Mucosa of descending colon (tissue), 3 donors: ENCODE results near the gene PTPRJ. TPM values are rescaled to one million over a fixed set of nuclear protein-coding genes. Genes with fewer than 3 reads are reported as not detected.

ENCODE experiments used
- ATAC-seq: fragments of 200-7000 bp; cut with Tn5 transposase; one replicate; pipeline ENCODE4 v1.9.1; 2020; ENCODE audit warnings: mild to moderate bottlenecking, moderate library complexity
- DNase-seq, 3 donors: peaks; one replicate each; pipeline ENCODE4 v3.0.0-alpha.2; 2020
- H3K36me3 ChIP-seq: fragments of 200-600 bp; one replicate; pipeline ENCODE4 v1.8.0; 2021; ENCODE audit warnings: low read depth, mild to moderate bottlenecking
- H3K4me1 ChIP-seq: fragments of 200-600 bp; one replicate; pipeline ENCODE4 v1.8.0; 2021; ENCODE audit warnings: low read depth, mild to moderate bottlenecking
- H3K4me3 ChIP-seq: fragments of 200-600 bp; one replicate; pipeline ENCODE4 v1.8.0; 2021; ENCODE audit warnings: mild to moderate bottlenecking
- H3K9me3 ChIP-seq: fragments of 200-600 bp; one replicate; pipeline ENCODE4 v1.8.0; 2021; ENCODE audit warnings: mild to moderate bottlenecking
- CTCF ChIP-seq: fragments of 200-600 bp; IDR thresholded peaks from one replicate; pipeline ENCODE4 v1.8.0; 2022; ENCODE audit warnings: antibody characterized with exemption, mild to moderate bottlenecking
- intact Hi-C, 2 donors: fragments of 100-400 bp; cut with DNase I in 1 of 2; cut with micrococcal nuclease in 1 of 2; formaldehyde crosslinking; loops; one replicate each; pipeline versions ENCODE4 v1.11.0 to v1.11.1; 2022; cut with DNase I, micrococcal nuclease
- total RNA-seq, 3 donors: library from RNA; stranded (reverse); fragmentation: NEBNext Ultra II Directional in 2 of 3; extraction: Animal tissue kit (Norgen Biotek cat#: 25700) in 2 of 3; gene quantifications; one replicate each; pipeline versions ENCODE4 v1.2.1 to v1.2.4, GENCODE V29; 2021 to 2023
- donor health status: DM: no; HTN: no; CAD: no; lungs with moderate emphysema.
- donor health status: DM: no; HTN: no; CAD: no.
- donor health status: DM: no; HTN: yes; CAD: no.

Gene PTPRJ
- total RNA-seq, 3 donors from 2014 or later: 27.8 to 54.6 (median 44.0) TPM

- Histone ChIP-seq H3K4me1 (peaks cover 11% of the 10 kb centered on the region), H3K4me3 (no peak overlapping the region), H3K9me3 (no peaks in the 10 kb centered on the region), H3K36me3 (no peaks in the 10 kb centered on the region)
- no peak for TF ChIP-seq CTCF
- DNase-seq (no peak), ATAC-seq (no peak)
- intact Hi-C loops: no loop called here
Observed at GRCh38 chr11:47977623-47978022, 2.7 kb upstream of the PTPRJ start.

GRCh38 chr11:47979378-47980087 lies 826 bp upstream of the PTPRJ start:
- ATAC-seq (peak; percentile 3), DNase-seq (no peak)
- no peak for TF ChIP-seq CTCF
- Histone ChIP-seq H3K9me3 (no peaks in the 10 kb centered on the region), H3K4me3 (no peak overlapping the region), H3K4me1 (peaks cover 19% of the 10 kb centered on the region), H3K36me3 (no peaks in the 10 kb centered on the region)
- intact Hi-C loops: no loop called here

GRCh38 chr11:47980907-47981621 lies 705 bp downstream of the PTPRJ start:
- Histone ChIP-seq H3K36me3 (no peaks in the 10 kb centered on the region), H3K9me3 (no peaks in the 10 kb centered on the region), H3K4me3 (peak overlapping the region; percentile 67), H3K4me1 (peaks cover 23% of the 10 kb centered on the region)
- peak; percentile 64 to 78 (median 73) for DNase-seq
- intact Hi-C loops: no loop called here
- peak; percentile 71 for ATAC-seq
- TF ChIP-seq CTCF: no peak

- peak; percentile 46 to 77 (median 56) for DNase-seq
- Histone ChIP-seq H3K9me3 (no peaks in the 10 kb centered on the region), H3K4me1 (peaks cover 30% of the 10 kb centered on the region), H3K4me3 (no peak overlapping the region), H3K36me3 (no peaks in the 10 kb centered on the region)
- ATAC-seq: peak; percentile 19
- TF ChIP-seq CTCF: no peak
- intact Hi-C loops: no loop called here
Observed at GRCh38 chr11:47981667-47982404, 1.5 kb downstream of the PTPRJ start.

- no peak for DNase-seq
- intact Hi-C loops: no loop called here
- ATAC-seq: no peak
- Histone ChIP-seq H3K4me1 (peaks cover 38% of the 10 kb centered on the region), H3K9me3 (no peaks in the 10 kb centered on the region), H3K36me3 (no peaks in the 10 kb centered on the region), H3K4me3 (no peak overlapping the region)
- TF ChIP-seq CTCF: no peak
Observed at GRCh38 chr11:47982616-47983015, 2.3 kb downstream of the PTPRJ start.
